ENCODE results near the gene FAM184B. TPM values are rescaled to one million over a fixed set of nuclear protein-coding genes. Genes with fewer than 3 reads are reported as not detected.

The FAM184B gene
- polyA plus RNA-seq, 1 donor from 2014 or later: 0.10 TPM

- Histone ChIP-seq H4K20me1 (ENCODE audit: insufficient read depth) (no peaks in the 10 kb centered on the region), H3K9me3 (ENCODE audit: low read length) (no peaks in the 10 kb centered on the region), H3K9ac (ENCODE audit: low read length) (peak within 1 kb of the TSS; percentile 78), H3K79me2 (replicated peaks; ENCODE audit: insufficient read depth, low read length) (peaks cover 47% of the 10 kb centered on the region), H3K27me3 (ENCODE audit: insufficient read depth, low read depth, low read length) (no peaks in the 10 kb centered on the region), H3K27ac (ENCODE audit: low read length) (peak within 1 kb of the TSS; percentile 64), H2AFZ (ENCODE audit: low read depth, low read length) (peak within 1 kb of the TSS; percentile 81), H3K4me3 (ENCODE audit: low read length) (peak within 1 kb of the TSS; percentile 77), H3K9me2 (ENCODE audit: insufficient read depth, low read length) (no peaks in the 10 kb centered on the region), H3K36me3 (ENCODE audit: insufficient read depth, low read length) (no peaks in the 10 kb centered on the region), H3K4me2 (ENCODE audit: low read length) (peak within 1 kb of the TSS; percentile 86), H3F3A (ENCODE audit: insufficient read depth, low read length, poor library complexity, severe bottlenecking) (no peaks in the 10 kb centered on the region)
- TF ChIP-seq SMC3 (conservative IDR thresholded peaks at IDR 0.05; ENCODE audit: poor library complexity) (peak; percentile 61), EP300 (conservative IDR thresholded peaks at IDR 0.05; ENCODE audit: poor library complexity, severe bottlenecking) (peak; percentile 43), TAF1 (IDR thresholded peaks at IDR 0.05; ENCODE audit: low read depth) (peak; percentile 77), RAD21 (conservative IDR thresholded peaks at IDR 0.05) (peak; percentile 52), EZH2 (IDR thresholded peaks at IDR 0.05; ENCODE audit: borderline replicate concordance, insufficient read depth, low read length, poor library complexity, severe bottlenecking) (no peak), REST (IDR thresholded peaks at IDR 0.05; ENCODE audit: borderline replicate concordance) (peak; percentile 87), MXI1 (conservative IDR thresholded peaks at IDR 0.05; ENCODE audit: poor library complexity, severe bottlenecking) (peak; percentile 82), POLR2AphosphoS5 (IDR thresholded peaks at IDR 0.05) (peak; percentile 95), CTCF (IDR thresholded peaks at IDR 0.05; ENCODE audit: poor library complexity, severe bottlenecking) (peak; percentile 44)
These were observed 166.8 kb downstream of the FAM184B start, which contains the start of gene MED28 for GRCh38 chr4:17614416-17615299. TSS of gene MED28 (plus strand) at chr4:17614641. CDS start at chr4:17614655, 14 bp downstream.

GRCh38 chr4:17613761-17614415 lies 167.5 kb downstream of the FAM184B start:
- Histone ChIP-seq H3K9me2 (ENCODE audit: insufficient read depth, low read length) (no peaks in the 10 kb centered on the region), H3K27ac (ENCODE audit: low read length) (no peak overlapping the region), H3K36me3 (ENCODE audit: insufficient read depth, low read length) (no peaks in the 10 kb centered on the region)

More at GRCh38 chr4:17613761-17614415, 167.5 kb downstream of the FAM184B start:
- Histone ChIP-seq H3K79me2 (replicated peaks; ENCODE audit: insufficient read depth, low read length) (peaks cover 42% of the 10 kb centered on the region), H2AFZ (ENCODE audit: low read depth, low read length) (peak overlapping the region; percentile 81), H3K27me3 (ENCODE audit: insufficient read depth, low read depth, low read length) (no peaks in the 10 kb centered on the region), H3K4me2 (ENCODE audit: low read length) (peak overlapping the region; percentile 86), H3K4me3 (ENCODE audit: low read length) (peak overlapping the region; percentile 77), H3K9ac (ENCODE audit: low read length) (peak overlapping the region; percentile 78), H3K9me3 (ENCODE audit: low read length) (no peaks in the 10 kb centered on the region), H4K20me1 (ENCODE audit: insufficient read depth) (no peaks in the 10 kb centered on the region), H3F3A (ENCODE audit: insufficient read depth, low read length, poor library complexity, severe bottlenecking) (no peaks in the 10 kb centered on the region)
- no peak for TF ChIP-seq MXI1 (conservative IDR thresholded peaks at IDR 0.05; ENCODE audit: poor library complexity, severe bottlenecking)

Measured in neural cell (in vitro differentiated cells).